HepG2 (cell line): ENCODE measurements around the gene CDC14C.

ENCODE experiments used
- TF ChIP-seq, protein P1 (sequence below): sonication (generic); formaldehyde crosslinking; IDR thresholded peaks from 2 replicates; pipeline ENCODE4 v1.5.0; 2020; ENCODE audit warnings: mild to moderate bottlenecking, missing genetic modification reagents, moderate library complexity
- TF ChIP-seq, protein P2 (sequence below): sonication (generic); formaldehyde crosslinking; IDR thresholded peaks from 2 replicates; pipeline ENCODE4 v1.4.0; 2020; ENCODE audit warnings: missing genetic modification reagents

DNA sequence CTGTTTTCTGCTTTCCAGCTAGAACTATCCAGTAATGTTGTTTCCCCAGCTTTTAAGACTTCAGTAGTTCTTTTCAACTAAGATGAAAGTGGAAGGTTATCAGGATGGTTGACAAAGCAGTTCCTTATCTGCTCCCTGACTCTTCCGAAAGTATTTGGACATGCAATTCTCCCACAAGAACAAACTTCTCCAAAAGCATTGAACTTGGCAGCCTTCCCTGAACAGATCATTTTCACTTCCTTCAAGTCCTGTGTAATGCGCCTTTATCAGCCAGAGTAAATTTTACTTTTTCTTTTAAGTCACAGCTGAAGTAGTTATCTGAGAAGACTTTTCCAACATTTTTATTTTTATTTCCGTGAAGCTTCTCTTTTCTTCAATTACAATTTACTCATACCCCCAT lies 39.7 kb downstream of the CDC14C start:
- TF ChIP-seq, protein P1, sequence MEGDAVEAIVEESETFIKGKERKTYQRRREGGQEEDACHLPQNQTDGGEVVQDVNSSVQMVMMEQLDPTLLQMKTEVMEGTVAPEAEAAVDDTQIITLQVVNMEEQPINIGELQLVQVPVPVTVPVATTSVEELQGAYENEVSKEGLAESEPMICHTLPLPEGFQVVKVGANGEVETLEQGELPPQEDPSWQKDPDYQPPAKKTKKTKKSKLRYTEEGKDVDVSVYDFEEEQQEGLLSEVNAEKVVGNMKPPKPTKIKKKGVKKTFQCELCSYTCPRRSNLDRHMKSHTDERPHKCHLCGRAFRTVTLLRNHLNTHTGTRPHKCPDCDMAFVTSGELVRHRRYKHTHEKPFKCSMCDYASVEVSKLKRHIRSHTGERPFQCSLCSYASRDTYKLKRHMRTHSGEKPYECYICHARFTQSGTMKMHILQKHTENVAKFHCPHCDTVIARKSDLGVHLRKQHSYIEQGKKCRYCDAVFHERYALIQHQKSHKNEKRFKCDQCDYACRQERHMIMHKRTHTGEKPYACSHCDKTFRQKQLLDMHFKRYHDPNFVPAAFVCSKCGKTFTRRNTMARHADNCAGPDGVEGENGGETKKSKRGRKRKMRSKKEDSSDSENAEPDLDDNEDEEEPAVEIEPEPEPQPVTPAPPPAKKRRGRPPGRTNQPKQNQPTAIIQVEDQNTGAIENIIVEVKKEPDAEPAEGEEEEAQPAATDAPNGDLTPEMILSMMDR (CRISPR knock-in tag), result no peak
- TF ChIP-seq, protein P2, sequence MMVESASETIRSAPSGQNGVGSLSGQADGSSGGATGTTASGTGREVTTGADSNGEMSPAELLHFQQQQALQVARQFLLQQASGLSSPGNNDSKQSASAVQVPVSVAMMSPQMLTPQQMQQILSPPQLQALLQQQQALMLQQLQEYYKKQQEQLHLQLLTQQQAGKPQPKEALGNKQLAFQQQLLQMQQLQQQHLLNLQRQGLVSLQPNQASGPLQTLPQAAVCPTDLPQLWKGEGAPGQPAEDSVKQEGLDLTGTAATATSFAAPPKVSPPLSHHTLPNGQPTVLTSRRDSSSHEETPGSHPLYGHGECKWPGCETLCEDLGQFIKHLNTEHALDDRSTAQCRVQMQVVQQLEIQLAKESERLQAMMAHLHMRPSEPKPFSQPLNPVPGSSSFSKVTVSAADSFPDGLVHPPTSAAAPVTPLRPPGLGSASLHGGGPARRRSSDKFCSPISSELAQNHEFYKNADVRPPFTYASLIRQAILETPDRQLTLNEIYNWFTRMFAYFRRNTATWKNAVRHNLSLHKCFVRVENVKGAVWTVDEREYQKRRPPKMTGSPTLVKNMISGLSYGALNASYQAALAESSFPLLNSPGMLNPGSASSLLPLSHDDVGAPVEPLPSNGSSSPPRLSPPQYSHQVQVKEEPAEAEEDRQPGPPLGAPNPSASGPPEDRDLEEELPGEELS, result no peak
